NCI-H146 treated with DMSO at 0.1 percent for 48 hours (cell line): ENCODE data around the gene RNF32.
"Not testable (repeated sequence)": the region's sequence is repeated elsewhere in the genome, so short reads cannot be mapped to it uniquely, and the experiment has no call there.

ENCODE experiments used
- DNase-seq: peaks from one replicate; lab custom pipeline; 2025; ENCODE audit not compliant: unreplicated experiment; lab: John Stamatoyannopoulos, UW

RNF32 gene

DNA sequence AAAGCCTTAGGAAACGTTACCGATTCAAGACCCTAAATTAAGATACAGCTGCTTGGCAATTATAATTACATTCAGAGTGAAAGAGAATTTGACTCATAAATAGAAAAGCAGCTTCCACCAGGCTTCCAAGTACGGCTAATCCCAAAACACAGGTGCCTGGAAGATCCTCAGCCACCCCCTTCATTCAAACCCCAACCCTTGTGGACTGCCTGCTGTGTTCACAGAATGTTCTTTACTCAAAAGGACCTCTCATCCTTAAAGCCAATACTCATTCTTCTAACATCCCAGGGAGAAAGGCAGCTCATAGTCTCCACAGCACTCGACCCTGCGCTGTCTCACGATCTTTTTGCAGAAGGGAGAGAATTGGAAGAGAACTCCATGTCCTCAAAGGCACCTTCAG, 32.9 kb downstream of the RNF32 start:
- DNase-seq = no peak

- DNase-seq = no peak
Observed at GRCh38 chr7:156673902-156674301, 33.3 kb downstream of the RNF32 start.

GRCh38 chr7:156675721-156676120, 35.1 kb downstream of the RNF32 start:
- DNase-seq = no peak

DNA sequence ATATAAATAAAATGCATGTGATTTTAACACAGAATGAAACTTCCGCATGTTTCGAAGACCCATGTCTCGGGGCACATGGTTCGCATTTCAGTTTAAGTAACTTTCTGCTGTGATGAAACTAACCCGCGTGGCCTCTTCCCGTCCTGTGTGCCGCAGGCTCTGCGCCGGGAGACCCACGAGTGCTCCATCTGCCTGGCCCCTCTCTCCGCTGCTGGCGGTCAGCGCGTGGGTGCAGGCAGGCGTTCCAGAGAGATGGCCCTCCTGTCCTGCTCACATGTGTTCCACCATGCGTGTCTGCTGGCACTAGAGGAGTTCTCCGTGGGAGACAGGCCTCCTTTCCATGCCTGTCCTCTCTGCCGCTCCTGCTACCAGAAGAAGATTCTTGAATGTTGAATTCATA, 35.7 kb downstream of the RNF32 start:
- no peak for DNase-seq

DNA sequence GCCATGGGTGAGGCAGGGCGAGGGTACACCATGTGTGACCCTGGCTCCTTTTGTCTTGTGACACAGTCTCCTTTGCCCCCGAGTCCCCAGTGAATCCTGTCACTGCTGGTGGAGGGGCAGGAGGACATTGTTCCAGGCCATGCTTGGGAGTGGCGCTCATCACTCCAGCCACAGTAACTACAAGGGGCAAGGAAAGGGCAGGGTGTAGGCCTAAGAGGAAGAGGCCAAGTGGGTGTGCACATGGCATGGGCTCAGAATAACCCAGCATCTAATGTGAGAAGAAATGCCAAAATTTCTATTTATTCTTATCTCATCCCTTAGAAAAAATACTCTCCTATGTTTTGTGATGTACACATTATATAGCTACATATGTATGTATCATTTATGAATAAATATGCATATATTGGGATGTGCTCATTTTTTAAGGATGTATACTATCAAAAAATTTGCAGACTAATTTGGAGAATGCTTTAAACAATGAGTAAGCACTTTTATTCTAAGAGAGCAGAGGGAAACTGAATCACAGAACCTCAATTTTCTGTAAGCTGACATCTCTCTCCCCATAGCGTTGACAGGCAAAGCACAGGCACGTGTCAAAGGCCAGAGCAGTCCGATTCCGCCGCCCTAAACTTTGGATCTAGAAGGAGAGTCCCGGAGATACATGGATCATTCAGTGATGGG, 36.9 kb downstream of the RNF32 start:
- DNase-seq = no peak

DNA sequence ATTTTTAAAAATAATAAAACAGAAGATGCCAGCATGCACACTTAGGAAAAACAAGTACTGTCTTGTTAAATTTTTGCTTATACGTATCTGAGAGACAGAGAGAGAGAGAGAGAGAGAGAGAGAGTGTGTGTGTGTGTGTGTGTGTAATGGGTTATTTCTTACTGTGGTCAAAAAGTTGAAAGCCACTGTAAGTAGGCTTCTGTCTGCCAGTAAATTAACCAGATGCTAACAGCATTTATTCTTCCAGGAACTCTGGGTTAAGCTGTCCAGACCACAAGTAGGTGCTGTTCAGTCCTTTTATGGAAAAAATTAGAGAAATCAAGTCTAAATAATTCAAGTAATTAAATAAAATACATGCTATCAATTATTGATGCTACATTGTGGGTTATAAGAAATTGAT, 39.7 kb downstream of the RNF32 start:
- no peak for DNase-seq

GRCh38 chr7:156682928-156683327, 42.4 kb downstream of the RNF32 start:
- no peak for DNase-seq

GRCh38 chr7:156684251-156684650, 43.7 kb downstream of the RNF32 start:
- DNase-seq = no peak

DNA sequence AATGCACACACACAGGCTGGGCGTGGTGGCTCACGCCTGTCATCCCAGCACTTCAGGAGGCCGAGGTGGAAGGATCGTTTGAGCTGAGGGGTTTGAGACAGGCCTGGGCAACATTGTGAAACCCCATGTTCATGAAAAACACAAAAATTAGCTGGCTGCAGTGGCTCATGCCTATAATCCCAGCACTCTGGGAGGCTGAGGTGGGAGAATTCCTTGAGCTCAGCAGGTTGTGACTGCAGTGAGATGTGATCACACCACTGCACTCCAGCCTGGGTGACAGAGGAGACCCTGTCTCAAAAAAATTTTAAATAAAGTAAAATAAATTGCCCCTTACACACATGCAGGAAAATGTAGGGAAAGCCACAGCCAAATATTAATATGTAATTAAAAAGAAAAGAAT, 44.1 kb downstream of the RNF32 start:
- DNase-seq = no peak

DNA sequence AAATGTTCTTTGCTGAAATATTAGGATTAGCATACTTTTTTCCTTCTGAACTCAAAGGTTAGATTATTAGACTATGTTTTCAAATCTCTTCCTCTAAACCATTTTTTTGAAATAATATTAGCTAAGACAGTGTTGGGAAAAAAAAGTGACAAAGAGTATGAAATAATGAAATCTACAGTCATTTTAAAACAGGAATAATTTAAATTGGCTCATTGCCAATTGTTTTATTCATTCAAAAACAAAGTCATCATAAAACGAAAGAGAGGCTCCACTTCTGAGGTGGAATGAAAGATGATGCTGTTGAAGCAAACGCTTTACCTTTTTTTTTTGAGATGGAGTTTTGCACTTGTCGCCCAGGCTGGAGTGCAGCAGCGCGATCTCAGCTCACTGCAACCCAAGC, 51.2 kb downstream of the RNF32 start:
- DNase-seq = no peak

GRCh38 chr7:156692849-156693248, 52.3 kb downstream of the RNF32 start:
- no peak for DNase-seq

GRCh38 chr7:156693627-156694026, 53.1 kb downstream of the RNF32 start:
- no peak for DNase-seq

DNA sequence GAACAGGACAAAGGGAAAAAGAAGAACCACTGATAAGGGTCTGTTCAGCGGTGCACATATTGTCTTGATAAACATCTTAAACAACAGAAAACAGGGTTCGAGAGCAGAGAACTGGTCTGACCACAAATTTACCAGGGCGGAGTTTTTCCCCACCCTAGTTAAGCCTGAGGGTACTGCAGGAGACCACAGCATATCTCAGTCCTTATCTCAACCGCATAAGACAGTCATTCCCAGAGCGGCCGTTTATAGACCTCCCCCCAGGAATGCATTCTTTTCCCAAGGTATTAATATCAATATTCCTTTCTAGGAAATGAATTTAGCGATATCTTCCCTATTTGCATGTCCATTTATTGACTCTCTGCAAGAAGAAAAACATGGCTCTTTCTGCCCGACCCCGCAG, 56.7 kb downstream of the RNF32 start:
- DNase-seq = not testable (repeated sequence)

- DNase-seq = not testable (repeated sequence)
Observed at GRCh38 chr7:156698512-156698911, 57.9 kb downstream of the RNF32 start.

DNA sequence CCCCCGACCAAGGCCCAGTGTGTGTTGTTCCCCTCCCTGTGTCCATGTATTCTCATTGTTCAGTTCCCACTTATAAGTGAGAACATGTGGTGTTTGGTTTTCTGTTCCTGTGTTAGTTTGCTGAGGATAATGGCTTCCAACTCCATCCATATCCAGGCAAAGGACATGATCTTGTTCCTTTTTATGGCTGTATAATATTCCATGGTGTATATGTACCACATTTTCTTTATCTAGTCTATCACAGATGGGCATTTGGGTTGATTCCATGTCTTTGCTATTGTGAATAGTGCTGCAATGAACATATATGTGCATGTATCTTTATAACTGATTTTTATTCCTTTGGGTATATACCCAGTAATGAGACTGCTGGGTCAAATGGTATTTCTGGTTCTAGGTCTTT, 61.2 kb downstream of the RNF32 start:
- DNase-seq = not testable (repeated sequence)

DNA sequence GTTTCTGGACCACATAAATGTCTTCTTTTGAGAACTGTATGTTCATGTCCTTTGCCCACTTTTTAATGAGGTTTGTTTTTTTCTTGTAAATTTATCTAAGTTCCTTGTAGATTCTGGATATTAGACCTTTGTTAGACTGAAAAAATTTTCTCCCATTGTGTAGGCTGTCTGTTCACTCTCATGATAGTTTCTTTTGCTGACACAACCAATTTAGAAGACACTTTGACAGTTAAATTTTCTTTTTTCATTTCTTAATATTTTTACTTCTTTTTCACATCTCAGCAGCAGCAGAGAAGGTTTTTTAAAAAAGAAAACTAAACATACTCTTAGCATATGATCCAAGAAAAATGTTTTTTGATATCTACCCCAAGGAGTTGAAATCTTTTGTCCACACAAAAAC, 61.8 kb downstream of the RNF32 start:
- DNase-seq = no peak

- no peak for DNase-seq
Observed at GRCh38 chr7:156703209-156703608, 62.6 kb downstream of the RNF32 start.

DNA sequence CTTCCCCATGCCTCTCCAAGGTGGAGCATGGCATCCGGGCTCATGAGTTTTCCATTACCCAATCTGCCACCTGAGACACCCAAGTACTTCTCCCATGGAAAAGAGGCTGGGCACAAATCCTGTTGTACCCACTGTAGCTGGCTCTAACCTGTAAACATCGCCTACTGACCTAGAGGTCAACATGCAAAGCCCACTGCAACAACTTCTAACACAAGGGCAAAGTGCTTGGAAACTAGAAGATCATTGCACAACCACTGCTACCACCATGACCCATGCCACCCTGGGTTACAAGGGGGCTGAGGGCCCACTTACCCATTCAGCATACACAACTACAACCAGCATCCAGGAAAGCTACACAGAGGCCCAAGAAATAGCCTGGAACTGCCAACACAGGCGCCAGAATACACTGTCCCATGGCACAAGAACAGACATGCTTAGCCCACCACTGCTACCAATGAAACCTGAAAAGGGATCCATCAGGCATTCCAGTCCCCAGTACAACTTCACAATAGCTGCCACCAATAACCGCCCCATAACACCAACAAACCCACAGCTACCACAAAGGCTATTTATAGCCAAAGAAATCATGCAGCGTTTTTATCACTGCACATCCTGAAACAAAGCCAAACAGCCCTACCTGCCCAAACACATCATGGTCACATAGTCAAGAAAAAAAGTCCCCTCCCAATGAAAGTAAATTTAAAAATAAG, 63.4 kb downstream of the RNF32 start:
- no peak for DNase-seq

GRCh38 chr7:156722043-156722826, 81.7 kb downstream of the RNF32 start:
- peak; percentile 68 for DNase-seq

- DNase-seq = no peak
Observed at GRCh38 chr7:156725073-156725472, 84.5 kb downstream of the RNF32 start.

DNA sequence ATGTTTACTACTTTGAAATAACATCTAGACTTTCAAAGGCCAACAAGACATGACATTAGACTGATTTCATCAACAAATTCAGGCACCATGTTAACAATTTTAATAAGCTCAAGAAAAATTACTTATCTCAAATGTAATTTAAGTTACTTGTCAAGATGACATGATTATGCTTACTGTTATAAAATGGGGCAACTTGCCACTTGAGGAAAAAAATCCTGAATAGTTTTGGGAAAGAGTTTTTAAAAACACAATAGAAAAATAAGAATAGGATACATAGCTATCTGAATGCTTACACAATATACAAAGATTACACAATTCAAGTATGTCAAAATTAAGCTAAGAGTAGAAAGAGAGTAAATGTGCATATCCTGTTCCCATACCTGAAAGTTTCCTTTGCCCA, 85.4 kb downstream of the RNF32 start:
- no peak for DNase-seq
